ENCODE data around the gene AIFM3. TPM values are rescaled to one million over a fixed set of nuclear protein-coding genes. Genes with fewer than 3 reads are reported as not detected.

AIFM3 gene
- total and polyA plus RNA-seq, 4 donors: 0.38 to 1.1 (median 0.63) TPM

GRCh38 chr22:20957102-20957682 is 9.9 kb upstream of the AIFM3 start:
- H3K27ac ChIP-seq (ENCODE audit: low read depth in 1 of 2, low read length in 2 of 2): no peak overlapping the region
- peak overlapping the region; percentile 40 to 61 (median 41) for H3K4me3 ChIP-seq (ENCODE audit: low read depth in 1 of 3, low read length in 3 of 3)
- H3K4me1 ChIP-seq (ENCODE audit: control insufficient read depth in 4 of 4, insufficient read depth in 4 of 4, low read length in 3 of 4): peaks cover 11 to 47% (median 31%) of the 10 kb centered on the region in 4 donors
- no peaks in the 10 kb centered on the region for H3K9me3 ChIP-seq (ENCODE audit: control insufficient read depth in 4 of 4, low read length in 3 of 4)
- no peak overlapping the region for H3K9ac ChIP-seq (ENCODE audit: low read depth in 1 of 2, low read length in 2 of 2)
- peak; percentile 46 for DNase-seq (ENCODE audit: low spot score)
- under 1% methylated on average over 59 of the region's 59 CpGs for WGBS
- no peak for TF ChIP-seq FOXA2 (IDR thresholded peaks at IDR 0.05)
- TF ChIP-seq HNF4A (conservative IDR thresholded peaks at IDR 0.05): no peak
- TF ChIP-seq GABPA (IDR thresholded peaks at IDR 0.05 in 1 of 2, conservative IDR thresholded peaks at IDR 0.05 in 1 of 2): no peak
- no peak for TF ChIP-seq CTCF (IDR thresholded peaks at IDR 0.05; ENCODE audit: low read depth, low read length, missing input control)
- no peak for TF ChIP-seq EGR1 (IDR thresholded peaks at IDR 0.05; ENCODE audit: low read depth in 2 of 2)
- TF ChIP-seq FOXA1 (IDR thresholded peaks at IDR 0.05): no peak
- no peaks in the 10 kb centered on the region for H3K27me3 ChIP-seq (ENCODE audit: control insufficient read depth in 4 of 4, insufficient read depth in 4 of 4, low read length in 3 of 4)
- H3K36me3 ChIP-seq (ENCODE audit: control insufficient read depth in 4 of 4, insufficient read depth in 3 of 4, low read depth in 1 of 4, low read length in 3 of 4): no peaks in the 10 kb centered on the region

DNA sequence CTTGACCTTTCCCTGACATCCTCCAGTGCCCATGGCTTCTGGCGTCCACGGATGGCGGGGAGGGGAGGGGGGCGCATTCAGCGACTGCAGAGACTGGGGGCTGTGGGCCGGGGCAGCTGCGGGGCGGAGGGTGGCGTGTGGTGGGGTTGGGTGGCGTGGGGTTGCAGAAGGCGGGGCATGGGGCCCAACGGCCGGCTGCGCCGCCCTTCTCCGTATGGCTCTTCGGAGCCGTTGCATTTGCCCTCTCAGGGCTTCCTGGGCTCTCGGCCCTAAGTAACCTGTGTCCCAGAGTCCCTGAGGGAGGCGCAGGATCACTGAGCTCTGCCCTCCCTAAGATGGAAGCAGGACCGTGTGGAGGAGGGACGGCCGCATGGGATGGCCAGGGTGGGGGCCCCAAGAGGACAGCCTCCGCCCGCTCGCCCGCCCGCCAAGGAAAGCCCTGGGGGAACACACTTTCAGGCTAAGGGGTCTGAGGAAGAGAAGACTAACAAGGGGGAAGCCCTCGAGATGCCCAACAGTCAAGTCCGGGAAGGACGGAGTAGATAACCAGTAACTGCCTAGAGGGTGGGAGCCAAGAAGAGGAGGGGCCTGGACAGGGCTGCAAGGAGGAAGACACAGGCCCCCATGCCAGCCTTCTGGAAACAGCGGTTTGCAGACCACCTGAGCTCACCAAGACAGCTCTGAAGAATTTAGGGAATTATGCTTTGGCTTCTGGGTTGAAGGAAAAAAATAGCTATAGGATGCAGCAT is 9.2 kb upstream of the AIFM3 start:
- no peaks in the 10 kb centered on the region for H3K36me3 ChIP-seq (ENCODE audit: control insufficient read depth in 4 of 4, insufficient read depth in 3 of 4, low read depth in 1 of 4, low read length in 3 of 4)
- H3K4me3 ChIP-seq (ENCODE audit: low read depth in 1 of 3, low read length in 3 of 3): peak overlapping the region; percentile 40 to 61 (median 41)
- H3K9ac ChIP-seq (ENCODE audit: low read depth in 1 of 2, low read length in 2 of 2): no peak overlapping the region
- TF ChIP-seq GABPA (IDR thresholded peaks at IDR 0.05 in 1 of 2, conservative IDR thresholded peaks at IDR 0.05 in 1 of 2) (no peak), RXRA (IDR thresholded peaks at IDR 0.05) (no peak), FOXA2 (IDR thresholded peaks at IDR 0.05) (no peak), NR2F2 (IDR thresholded peaks at IDR 0.05) (no peak), EGR1 (IDR thresholded peaks at IDR 0.05; ENCODE audit: low read depth in 2 of 2) (no peak), ATF3 (IDR thresholded peaks at IDR 0.05) (no peak), ZBTB33 (IDR thresholded peaks at IDR 0.05) (no peak), JUND (IDR thresholded peaks at IDR 0.05) (no peak), SP1 (IDR thresholded peaks at IDR 0.05) (no peak), REST (IDR thresholded peaks at IDR 0.05) (no peak)
- H3K4me1 ChIP-seq (ENCODE audit: control insufficient read depth in 4 of 4, insufficient read depth in 4 of 4, low read length in 3 of 4): peaks cover 11 to 40% (median 24%) of the 10 kb centered on the region in 4 donors
- WGBS: 30% methylated on average over 32 of the region's 32 CpGs
- H3K27ac ChIP-seq (ENCODE audit: low read depth in 1 of 2, low read length in 2 of 2): no peak overlapping the region
- peak; percentile 44 for DNase-seq (ENCODE audit: low spot score)
- no peaks in the 10 kb centered on the region for H3K9me3 ChIP-seq (ENCODE audit: control insufficient read depth in 4 of 4, low read length in 3 of 4)
- no peaks in the 10 kb centered on the region for H3K27me3 ChIP-seq (ENCODE audit: control insufficient read depth in 4 of 4, insufficient read depth in 4 of 4, low read length in 3 of 4)

Measured in liver (tissue), 9 donors.